NCI-H446 treated with DMSO at 0.1 percent for 48 hours (cell line): ENCODE results near the gene OCEL1.

Experiments used
- DNase-seq: peaks from one replicate; lab custom pipeline; 2025; lab: John Stamatoyannopoulos, UW

The OCEL1 gene

DNA sequence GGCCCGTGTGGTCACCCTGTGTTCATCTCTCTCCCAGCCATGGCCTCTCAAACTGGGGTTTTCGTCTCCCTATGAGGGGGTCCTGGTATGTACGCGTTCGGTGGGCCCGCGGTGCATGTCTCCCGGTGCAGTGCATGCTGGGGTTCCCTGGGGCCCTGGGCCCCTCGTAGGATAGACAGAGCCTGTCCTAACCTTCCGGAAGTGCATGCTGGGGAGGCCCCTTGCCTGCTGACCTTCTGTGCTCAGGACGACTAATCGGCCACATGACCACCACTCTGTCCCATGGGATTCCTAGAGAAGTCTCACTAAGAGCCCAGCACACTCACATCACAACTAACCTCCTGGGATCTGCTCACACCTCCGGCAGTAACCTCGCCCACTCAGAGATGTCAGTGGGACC is 15.7 kb upstream of the OCEL1 start:
- DNase-seq, result no peak

GRCh38 chr19:17211547-17212446 is 14.2 kb upstream of the OCEL1 start:
- no peak for DNase-seq

DNA sequence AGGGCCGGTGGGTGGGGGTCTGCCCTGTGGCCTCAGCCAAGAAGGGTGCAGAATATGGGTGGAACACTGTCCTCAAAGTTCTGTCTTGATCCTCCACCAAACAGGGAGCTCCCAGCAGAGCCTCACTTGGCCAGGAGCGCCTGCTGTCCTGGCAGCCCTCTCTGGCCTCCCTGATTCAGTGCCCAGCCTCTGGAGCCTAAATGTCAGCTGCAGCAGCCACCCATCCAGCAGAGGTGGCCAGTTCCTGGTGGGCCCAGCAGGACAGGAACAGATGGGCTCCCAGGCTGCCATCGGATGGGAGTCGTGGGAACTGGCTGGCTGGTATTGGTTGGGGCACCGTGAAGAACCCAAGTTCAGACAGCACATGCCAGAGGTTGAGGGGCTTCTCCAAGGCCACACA is 12.7 kb upstream of the OCEL1 start:
- DNase-seq, result no peak

DNA sequence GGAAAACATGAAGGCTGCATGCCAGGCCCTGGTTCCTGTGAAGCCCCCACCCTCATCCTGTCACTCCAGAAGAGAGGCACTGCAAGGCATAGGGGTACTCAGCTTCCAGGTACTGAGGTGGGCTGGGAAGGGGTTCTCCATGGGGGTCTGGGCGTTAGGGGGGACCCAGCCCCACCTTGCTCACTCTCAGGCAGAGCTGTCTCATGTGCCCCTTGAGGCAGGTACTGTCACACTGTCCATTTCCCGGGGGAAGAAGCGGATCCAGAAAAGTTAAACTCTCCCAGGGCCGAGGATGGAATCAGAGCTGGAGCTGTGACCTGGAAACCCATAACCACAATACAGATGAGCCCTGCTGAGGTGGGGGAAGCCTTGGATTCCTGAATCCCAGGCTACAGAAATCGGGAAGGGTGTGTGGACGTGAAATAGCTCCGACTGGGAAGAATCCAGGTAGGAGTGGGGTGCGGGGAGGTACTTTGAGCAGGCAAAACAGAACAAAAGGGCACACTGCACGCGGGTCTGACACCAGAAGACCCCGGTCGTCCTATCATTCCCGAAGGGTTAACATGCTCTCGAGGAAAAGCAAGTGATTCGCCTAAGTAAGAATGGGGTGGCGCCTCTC is 11.4 kb upstream of the OCEL1 start:
- DNase-seq, result no peak

DNA sequence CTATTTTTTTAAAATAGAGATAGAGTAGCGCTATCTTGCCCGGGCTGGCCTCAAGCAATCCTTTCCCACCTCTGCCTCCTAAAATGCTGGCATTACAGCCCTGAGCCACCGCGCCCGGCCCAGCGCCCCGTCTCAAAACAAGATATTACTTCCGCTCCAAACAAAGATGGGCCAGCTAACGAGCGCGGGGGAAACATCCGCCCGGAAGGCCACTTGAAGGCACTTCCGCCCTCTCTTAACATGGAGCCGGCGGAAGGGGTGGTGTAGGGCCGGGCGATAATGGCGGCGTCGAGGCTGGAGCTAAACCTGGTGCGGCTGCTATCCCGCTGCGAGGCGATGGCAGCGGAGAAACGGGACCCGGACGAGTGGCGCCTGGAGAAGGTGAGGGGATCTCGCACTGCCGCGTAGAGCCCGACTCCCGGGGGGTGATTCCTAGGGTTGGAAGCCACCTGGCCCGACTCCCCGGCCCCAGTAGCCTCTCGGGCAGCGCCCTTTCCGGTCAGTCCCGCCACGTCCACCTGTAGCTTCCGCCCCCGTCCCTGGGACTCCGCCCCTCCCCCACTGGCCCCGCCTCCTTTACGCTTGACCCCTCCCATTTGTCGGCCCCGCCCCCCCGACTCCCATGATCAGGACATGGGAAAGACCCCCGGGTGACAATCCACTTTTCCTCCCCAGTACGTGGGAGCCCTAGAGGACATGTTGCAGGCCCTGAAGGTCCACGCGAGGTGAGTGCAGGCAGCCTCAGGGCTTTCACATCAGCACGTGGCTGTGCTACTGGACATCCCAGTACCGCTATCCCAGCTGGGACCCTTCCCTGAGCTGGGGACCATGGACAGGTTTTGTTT is 10.7 kb upstream of the OCEL1 start, which contains the start of gene USE1:
Gene USE1 (plus strand): TSS at position 231 of the 845 bp plus-strand sequence. CDS start 49 bp downstream, at position 280.
- DNase-seq, result peak; percentile 87

DNA sequence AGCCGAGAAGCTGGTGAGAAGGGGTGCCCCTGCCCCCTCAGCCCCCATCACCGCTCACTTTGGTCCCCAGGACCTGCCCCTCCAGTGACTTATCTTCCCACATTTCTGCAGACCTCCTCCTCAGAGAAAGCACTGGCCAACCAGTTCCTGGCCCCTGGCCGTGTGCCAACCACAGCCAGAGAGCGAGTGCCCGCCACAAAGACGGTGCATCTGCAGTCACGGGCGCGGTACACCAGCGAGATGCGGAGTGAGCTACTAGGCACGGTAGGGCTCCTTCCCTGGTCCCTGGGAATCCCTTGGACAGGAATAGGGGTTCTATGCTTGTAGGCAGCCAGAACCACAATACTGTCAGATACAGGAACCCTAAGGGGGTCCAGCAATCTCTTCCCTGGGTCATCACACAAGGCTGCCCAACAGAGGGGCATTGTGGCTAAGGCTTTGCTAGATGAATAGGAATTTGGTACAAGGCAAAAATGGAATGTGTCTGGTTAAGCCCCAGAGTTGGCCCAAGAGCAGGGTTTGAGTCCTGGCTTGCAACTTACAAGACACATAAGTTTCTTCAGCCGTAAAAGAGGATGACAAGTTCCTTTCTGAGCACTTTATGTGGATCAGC is 9.9 kb upstream of the OCEL1 start:
- no peak for DNase-seq

DNA sequence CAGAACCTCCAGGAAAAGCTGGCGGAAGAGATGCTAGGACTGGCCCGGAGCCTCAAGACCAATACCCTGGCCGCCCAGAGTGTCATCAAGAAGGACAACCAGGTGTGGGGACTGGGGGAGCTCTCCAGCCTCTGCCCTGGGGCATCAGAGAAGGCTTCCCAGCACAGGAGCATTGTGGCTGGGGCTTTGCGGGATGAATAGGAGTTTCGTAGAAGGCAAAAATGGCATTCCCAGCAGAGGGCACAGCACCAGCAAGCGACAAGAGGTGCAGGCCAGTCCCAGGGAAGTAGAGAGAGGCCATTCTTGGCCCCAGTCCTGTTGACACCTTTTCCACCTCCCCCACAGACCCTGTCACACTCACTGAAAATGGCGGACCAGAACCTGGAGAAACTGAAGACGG is 6.7 kb upstream of the OCEL1 start:
- no peak for DNase-seq

- no peak for DNase-seq
These were observed 5.7 kb upstream of the OCEL1 start for GRCh38 chr19:17220207-17220758.

DNA sequence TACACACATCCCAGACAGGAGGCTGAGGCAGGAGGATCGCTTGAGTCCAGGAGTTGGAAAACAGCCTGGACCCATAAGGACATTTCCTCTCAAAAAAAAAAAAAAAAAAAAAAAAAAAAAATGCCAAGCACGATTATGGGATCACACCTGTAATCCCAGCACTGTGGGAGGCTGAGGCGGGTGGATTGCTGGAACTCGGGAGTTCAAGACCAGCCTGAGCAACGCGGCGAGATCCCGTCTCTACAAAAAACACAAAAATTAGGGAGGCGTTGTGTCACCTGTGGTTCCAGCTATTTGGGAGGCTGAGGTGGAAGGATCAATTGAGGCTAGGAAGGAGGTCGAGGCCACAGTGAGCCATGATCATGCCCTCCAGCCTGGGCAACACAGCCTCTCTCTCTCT is 973 bp upstream of the OCEL1 start:
- DNase-seq, result no peak

DNA sequence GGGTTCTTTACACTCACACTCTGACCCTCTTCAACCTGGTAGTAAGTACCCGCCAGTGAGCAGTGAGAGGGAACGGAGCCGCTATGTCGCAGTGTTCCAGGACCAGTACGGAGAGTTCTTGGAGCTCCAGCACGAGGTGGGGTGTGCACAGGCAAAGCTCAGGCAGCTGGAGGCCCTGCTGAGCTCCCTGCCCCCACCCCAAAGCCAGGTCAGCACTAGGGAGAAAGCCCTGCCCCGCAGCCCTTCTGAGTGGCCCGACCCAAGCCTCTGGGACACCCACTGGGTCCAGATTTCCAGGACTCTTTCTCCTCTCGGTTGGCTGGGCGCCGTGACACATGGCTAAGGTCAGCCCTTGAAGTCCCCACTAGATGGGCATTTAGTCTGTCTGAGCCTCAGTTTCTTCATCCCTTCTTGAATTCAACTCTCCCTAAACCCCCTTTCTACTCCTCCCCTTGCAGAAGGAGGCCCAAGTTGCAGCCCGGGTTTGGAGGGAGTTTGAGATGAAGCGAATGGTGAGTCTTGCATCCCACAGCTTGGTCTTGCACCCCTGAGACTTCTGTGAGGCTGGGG is 1.9 kb downstream of the OCEL1 start:
- no peak for DNase-seq

GRCh38 chr19:17229890-17230289 is 3.9 kb downstream of the OCEL1 start:
- DNase-seq, result no peak

GRCh38 chr19:17232258-17232657 is 6.2 kb downstream of the OCEL1 start:
- DNase-seq, result no peak

DNA sequence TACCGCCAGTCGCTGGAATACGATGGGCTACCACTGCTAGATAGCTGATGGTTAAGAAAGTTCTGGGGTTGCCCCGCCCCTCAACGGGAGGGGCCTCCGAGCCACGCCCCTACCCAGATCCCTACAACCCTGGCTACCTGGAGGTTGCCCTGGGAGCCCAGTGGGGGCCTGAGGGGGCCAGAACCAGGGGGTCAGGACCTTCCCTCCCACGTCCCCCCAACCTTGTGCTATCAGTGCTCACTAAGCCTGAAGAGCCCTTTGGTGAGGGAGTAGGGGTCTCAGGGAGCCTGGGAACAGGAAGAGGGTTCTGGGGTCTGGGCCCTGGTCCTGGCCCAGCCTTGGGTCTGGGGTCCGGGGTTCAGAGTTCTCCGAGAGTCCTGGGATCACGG is 8.9 kb downstream of the OCEL1 start:
- no peak for DNase-seq

DNA sequence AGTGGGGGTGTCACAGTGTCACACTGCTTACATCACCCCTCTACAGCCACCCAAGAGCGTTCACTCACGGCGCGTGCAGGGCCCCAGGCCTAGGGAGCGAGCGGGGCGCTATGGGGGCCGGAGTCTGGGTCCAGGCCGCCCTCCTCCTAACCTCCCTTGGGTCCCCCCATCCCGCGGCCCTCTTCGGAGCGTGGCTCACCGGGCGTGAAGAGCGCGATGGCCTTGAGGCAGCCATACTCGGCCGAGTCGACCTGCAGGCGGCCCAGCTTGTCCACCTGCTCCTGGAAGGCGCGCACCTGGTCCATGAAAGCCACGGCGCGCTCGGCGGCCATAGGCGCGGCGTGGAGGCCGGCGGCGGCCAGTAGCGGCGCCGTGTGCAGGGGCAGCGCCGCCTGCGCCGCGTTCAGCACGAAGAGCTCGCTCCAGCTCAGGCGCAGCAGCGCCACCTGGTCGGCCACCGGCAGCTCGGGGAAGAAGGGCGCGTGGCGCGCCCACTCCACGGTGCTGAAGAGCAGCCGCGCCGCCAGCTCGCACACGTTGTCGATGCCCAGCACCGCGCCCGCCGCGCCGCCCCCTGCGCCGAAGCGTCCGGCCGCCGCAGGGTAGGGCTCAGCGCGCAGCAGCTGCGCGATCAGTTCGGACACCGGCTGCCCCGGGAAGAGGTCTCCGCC is 9.4 kb downstream of the OCEL1 start:
- peak; percentile 35 for DNase-seq

- no peak for DNase-seq
These were observed 10.1 kb downstream of the OCEL1 start for GRCh38 chr19:17235971-17236777.

DNA sequence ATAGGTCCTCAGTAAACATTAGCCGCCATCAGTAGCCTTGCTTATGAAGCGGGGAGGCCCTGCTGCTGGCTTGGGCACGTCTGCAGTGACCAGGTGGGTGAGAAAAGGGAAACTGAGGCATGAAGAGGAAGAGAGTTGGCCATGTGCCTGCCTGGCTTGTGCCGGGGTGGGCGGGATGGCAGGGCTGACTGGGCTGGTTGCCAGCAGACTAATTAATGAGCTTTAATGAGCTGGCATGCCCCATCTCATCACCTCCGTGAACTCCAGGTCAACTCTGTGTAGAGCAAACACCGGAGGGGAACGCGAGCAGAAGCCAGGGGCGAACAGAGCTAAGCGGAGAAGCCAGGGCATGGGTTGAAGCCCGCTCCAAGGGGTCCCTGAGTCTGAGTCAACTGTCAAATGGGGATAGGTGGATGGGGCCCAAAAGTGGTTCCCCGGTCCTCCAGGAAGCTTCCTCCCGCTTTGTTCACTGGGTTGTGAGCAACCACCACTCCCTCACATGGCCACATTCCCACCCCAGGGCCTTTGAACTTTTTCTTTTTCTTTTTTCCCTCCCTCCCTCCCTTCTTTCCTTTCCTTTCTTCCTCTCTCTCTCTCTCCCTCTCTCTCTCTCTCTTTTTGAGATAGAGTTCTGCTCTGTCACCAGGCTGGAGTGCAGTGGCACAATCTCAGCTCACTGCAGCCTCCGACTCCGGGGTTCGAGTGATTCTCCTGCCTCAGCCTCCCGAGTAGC is 11.0 kb downstream of the OCEL1 start:
- DNase-seq, result no peak

DNA sequence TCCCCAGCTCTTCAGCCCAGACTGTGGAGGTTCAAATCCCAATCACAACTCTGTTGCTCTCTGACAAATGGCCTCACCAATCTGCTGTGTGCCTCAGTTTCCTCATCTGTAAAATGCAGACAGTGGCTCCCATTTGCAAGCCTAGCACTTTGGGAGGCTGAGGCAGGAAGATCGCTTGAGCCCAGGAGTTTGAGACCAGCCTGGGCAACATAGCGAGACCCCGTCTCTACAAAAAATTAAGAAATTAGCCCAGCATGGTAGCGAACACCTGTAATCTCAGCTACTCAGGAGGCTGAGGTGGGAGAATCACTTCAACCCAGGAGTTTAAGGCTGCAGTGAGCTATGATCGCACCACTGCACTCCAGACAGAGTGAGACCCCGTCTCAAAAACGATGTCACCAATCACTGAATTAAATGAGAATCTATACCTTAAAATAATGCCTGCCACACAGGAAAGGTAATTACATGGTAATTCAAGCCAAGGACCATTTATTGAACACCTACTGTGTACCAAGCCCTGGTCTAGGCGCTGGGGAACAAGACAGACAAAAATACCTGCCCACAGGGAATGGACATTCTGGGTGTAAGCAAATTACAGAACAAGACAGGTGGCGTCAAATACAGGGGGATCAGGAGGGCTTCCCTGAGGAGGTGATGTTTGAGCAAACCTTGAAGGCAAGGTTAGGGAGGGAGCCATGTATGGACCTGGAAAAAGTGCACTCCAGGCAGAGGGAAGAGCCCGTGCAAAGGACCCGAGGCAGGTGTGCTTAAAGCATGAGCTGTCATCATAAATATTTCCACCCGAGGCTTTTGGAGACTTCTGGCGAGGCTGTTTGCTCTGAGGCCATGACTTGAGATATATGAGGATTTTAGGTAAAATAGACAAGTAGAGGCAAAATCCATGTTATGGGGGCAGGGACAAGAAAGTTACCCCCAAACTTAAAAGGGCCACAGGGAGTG is 12.0 kb downstream of the OCEL1 start:
- no peak for DNase-seq
